ENCODE measurements around the gene UPK2.

GRCh38 chr11:118938491-118939403 lies 17.4 kb upstream of the UPK2 start:
- TF ChIP-seq EP300 (IDR thresholded peaks at IDR 0.05) (no peak), CTCF (IDR thresholded peaks at IDR 0.05) (no peak)

All from suprapubic skin (tissue), 3 donors.